Measurements from ENCODE around the gene CACNA1A.

The CACNA1A gene

GRCh38 chr19:13309864-13310263 lies 196.4 kb downstream of the CACNA1A start:
- no peak for DNase-seq (ENCODE audit: low read depth)

GRCh38 chr19:13303381-13304129 lies 202.7 kb downstream of the CACNA1A start:
- DNase-seq (ENCODE audit: low read depth) = no peak

GRCh38 chr19:13302526-13303270 lies 203.6 kb downstream of the CACNA1A start:
- no peak for DNase-seq (ENCODE audit: low read depth)

DNA sequence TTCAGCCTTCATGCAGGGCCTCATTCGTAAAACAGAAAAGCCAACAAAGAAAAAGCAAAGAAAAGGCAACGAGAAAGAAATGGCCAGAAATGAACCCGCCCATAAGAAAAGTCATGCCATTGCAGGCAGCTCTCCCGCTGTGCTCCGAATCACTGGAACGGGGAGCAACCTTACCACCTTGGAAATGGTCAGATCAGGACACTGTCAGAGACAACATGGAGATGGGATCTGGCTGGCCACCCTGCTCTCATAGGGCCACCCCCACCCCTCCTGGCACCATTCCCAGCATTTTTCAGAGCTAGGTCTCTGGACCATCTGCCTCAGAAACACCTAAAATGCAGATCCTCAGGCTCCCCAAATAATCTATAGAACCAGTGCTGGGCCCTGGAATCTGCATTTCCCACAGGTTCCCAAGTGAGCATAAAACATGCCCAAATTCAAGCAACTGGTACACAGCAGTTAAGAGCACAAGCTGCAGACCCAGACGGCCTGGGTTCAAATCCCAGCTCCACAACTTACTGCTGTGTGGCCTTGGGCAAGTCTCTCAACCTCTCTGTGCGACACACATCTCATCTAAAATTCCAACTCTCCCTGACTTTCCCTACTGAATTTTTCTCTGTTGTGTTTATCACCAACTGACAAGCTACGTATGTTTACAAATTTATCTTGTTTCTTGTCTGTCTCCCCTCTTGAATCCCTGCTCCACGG lies 204.5 kb downstream of the CACNA1A start:
- no peak for DNase-seq (ENCODE audit: low read depth)

DNA sequence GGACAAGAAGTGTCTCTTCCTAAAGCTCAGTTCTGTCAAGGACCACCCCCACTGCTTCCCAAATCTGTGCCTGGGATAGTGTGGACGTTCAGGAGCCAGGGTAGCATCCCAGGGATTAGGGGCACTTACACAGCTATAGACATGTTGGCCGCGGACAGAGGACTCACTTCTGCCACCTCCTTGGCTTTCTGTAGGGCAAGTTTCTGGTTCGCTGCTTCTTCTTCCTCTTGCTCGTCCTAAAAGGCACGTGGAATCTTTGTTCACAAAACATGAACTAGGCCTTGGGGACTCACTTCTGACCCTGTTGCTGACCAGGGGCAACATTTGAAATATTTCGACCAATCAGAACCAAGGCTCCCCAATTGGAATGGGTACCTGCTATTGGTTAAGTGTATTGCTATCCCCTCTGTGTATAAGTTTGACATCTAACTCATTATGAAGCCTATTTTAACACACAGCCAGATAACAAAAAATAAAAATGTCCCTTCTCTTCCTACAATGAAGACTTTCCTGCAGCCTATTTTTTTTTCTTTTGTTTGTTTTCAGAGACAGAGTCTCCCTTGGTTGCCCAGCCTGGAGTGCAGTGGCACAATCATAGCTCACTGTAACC lies 205.8 kb downstream of the CACNA1A start:
- DNase-seq (ENCODE audit: low read depth) = no peak

GRCh38 chr19:13299838-13300237 lies 206.4 kb downstream of the CACNA1A start:
- DNase-seq (ENCODE audit: low read depth) = no peak

GRCh38 chr19:13298565-13299481 lies 207.5 kb downstream of the CACNA1A start:
- no peak for DNase-seq (ENCODE audit: low read depth)

- no peak for DNase-seq (ENCODE audit: low read depth)
These were observed 209.3 kb downstream of the CACNA1A start for GRCh38 chr19:13297023-13297422.

GRCh38 chr19:13294812-13295567 lies 211.3 kb downstream of the CACNA1A start:
- DNase-seq (ENCODE audit: low read depth) = no peak

GRCh38 chr19:13291913-13292312 lies 214.4 kb downstream of the CACNA1A start:
- no peak for DNase-seq (ENCODE audit: low read depth)

DNA sequence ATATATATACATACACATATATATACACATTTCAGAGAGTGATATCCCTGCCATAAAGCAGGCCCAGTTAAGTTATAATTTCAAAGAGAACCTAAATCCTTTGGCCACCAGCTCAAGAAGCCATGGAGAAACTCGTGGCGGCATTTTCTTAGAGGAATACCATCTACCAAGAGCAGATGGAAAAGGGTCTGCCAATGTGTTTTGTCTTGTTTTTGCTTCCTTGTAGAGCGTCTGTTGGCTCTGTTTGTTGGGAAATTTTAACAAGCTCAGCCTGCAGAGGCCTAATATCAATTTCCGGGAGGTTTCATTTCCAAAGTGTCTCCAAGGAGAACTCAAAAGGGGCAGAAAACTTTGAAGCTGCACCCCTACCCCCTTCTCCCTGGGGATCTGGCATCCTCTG lies 215.5 kb downstream of the CACNA1A start:
- DNase-seq (ENCODE audit: low read depth) = no peak

- no peak for DNase-seq (ENCODE audit: low read depth)
These were observed 217.0 kb downstream of the CACNA1A start for GRCh38 chr19:13289295-13289694.

DNA sequence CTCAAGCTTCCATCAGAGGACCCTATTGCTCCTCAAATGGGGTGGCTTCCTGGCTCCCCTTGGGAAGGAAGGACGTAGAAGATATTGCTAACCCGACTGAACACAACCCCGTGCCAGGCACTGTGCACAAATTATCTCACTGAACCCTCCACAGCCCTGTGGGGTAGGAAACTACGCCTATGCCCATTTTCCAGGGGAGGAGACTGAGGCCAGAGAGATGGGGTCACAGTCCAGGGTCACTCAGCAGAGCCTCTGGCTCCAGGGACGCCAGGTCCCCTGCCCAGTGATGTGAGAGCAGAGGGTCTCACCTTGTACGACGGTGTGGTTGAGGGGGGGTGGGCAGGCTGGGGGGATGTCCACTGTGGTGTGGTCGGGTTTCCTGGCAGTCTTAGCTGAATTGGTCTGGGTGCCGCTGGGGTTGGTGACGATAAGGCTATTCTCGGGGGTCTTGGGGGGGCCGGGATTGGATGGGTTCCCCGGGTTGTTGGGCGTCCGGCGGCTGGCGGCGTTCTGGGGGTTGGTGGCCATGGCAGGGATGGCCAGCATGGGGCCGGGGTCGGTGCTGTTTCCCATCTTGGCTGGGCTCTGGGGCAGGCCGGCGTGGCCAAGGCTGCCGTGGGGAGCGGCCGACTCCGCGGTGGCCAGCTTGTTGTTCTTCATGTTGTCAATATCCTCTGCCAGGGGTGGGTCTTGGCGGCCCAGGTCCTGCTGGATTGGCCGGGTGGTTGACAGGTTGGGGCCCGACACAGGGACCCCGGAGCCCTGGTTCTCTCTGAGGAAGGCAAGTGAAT lies 219.9 kb downstream of the CACNA1A start:
- no peak for DNase-seq (ENCODE audit: low read depth)

DNA sequence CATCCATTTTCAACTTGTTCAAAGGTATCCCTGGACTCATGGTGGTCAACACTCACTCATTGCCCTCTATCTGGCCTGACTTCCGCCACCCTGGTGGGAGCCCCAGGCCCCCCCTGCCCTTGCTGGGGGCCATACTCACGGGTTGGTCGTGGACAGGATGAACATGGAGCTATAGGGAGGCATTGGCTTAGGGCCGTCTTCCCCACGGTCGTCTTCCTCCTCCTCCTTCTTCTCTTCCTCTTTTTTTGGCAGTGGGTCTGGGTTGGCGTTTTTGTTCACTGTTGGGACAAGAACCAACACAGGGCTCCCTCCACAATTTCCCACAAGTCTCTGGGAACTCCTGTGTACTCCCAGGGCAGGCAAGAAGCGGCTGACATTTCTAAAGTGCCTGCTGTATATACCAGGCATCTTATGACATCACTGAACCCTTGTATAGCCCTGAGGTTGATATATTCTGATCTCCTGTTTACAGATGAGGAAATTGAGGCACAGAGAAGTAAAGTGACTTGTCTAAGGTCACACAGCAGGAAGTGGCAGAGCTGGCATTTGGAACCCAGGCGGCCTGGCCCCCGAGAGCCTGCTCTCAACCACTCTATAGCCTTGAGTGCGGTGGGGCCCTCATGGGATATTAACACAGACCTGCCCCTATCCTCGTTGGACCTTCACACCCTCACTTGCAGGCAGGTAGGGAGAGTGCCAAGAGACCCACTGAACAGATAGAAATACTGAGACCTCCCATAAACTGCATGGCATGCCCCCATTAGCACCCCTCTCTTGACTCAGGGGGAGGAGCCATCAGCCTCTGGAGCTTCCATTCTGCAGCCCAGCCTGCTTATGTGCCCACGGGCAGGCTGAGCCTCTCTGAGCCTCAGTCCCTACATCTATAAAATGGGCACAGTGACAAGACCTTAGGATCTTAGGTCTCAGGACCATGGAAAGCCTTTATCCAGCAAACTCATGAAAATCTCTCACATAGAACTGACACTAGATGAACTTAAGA lies 221.1 kb downstream of the CACNA1A start:
- no peak for DNase-seq (ENCODE audit: low read depth)

DNA sequence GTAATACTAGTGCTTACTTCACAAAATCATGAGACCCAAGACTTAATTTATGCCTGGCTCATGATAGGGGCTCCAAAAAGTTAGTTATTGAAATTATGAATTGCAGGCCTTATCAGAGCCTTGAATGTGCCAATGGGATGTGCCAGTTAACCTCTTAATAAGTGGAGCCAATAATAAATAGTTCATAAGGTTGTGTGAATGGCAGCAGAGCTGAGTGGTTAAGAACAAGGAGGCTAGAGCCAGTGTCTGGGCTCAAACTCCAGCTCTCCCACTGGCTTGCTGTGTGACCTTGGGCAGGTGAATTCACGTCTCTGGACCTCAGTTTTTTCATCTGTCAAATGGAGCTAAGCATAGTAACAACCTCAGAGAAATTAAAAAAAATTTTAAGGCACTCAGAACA lies 222.4 kb downstream of the CACNA1A start:
- no peak for DNase-seq (ENCODE audit: low read depth)

GRCh38 chr19:13282486-13283065 lies 223.7 kb downstream of the CACNA1A start:
- DNase-seq (ENCODE audit: low read depth) = no peak

GRCh38 chr19:13281567-13282291 lies 224.6 kb downstream of the CACNA1A start:
- no peak for DNase-seq (ENCODE audit: low read depth)

Data from HS-5 (cell line).